Breast epithelium (tissue), 4 donors: ENCODE results near the gene FTO. TPM values are rescaled to one million over a fixed set of nuclear protein-coding genes. Genes with fewer than 3 reads are reported as not detected.

ENCODE experiments used
- DNase-seq, 2 donors: peaks; one replicate each; pipeline ENCODE4 v3.0.0-alpha.2; 2019; ENCODE audit warnings: low spot score in 2 of 2
- H3K27ac ChIP-seq, 2 donors: fragments of 200-600 bp; sonication (generic) in 1 of 2; one replicate each; pipeline ENCODE4 v1.5.1; 2016 to 2019; ENCODE audit warnings: mild to moderate bottlenecking in 1 of 2
- H3K27me3 ChIP-seq, 2 donors: fragments of 200-600 bp; sonication (generic) in 1 of 2; one replicate each; pipeline versions ENCODE4 v1.5.1 to v1.6.0; 2017 to 2019; ENCODE audit warnings: control low read depth in 1 of 2, mild to moderate bottlenecking in 1 of 2
- H3K36me3 ChIP-seq: fragments of 200-600 bp; one replicate; pipeline ENCODE4 v1.5.1; 2019
- H3K4me1 ChIP-seq, 2 donors: fragments of 200-600 bp; sonication (generic); one replicate each; pipeline ENCODE4 v1.5.1; 2016 to 2019; ENCODE audit warnings: control low read depth in 1 of 2
- H3K4me3 ChIP-seq, 3 donors: fragments of 200-600 bp; sonication (generic); 1 replicate in 2 of 3; 2 replicates in 1 of 3; pipeline ENCODE4 v1.5.1; 2016 to 2019; ENCODE audit warnings: mild to moderate bottlenecking in 3 of 3, moderate library complexity in 2 of 3
- H3K9me3 ChIP-seq, 2 donors: fragments of 200-600 bp; sonication (generic) in 1 of 2; one replicate each; pipeline ENCODE4 v1.5.1; 2016 to 2019; ENCODE audit warnings: control low read depth in 1 of 2
- CTCF ChIP-seq, 3 donors: fragments of 450-650 bp; IDR thresholded peaks; one replicate each; pipeline ENCODE4 v1.5.1; 2016 to 2017; ENCODE audit warnings: antibody characterized with exemption in 3 of 3, mild to moderate bottlenecking in 3 of 3, moderate library complexity in 3 of 3
- POLR2A ChIP-seq: fragments of 450-650 bp; IDR thresholded peaks from one replicate; pipeline ENCODE4 v1.6.1; 2016; ENCODE audit warnings: antibody characterized with exemption, mild to moderate bottlenecking, moderate library complexity
- POLR2AphosphoS5 ChIP-seq, 3 donors: sonication (generic); formaldehyde crosslinking; IDR thresholded peaks; one replicate each; pipeline ENCODE4 v1.6.1; 2017; ENCODE audit warnings: antibody characterized with exemption in 3 of 3
- intact Hi-C: fragments of 100-400 bp; cut with DNase I; formaldehyde crosslinking; loops from one replicate; pipeline ENCODE4 v1.15.1; 2023; ENCODE audit warnings: low total_unique reads
- total RNA-seq, 3 donors: library from RNA; depleted of rRNA; stranded (reverse); fragments of >200 nt; gene quantifications; one replicate each; pipeline ENCODE4 v1.1.0, GENCODE V29; 2016

Gene FTO
- total RNA-seq, 3 donors from 2014 or later: 109 to 193 (median 174) TPM

DNA sequence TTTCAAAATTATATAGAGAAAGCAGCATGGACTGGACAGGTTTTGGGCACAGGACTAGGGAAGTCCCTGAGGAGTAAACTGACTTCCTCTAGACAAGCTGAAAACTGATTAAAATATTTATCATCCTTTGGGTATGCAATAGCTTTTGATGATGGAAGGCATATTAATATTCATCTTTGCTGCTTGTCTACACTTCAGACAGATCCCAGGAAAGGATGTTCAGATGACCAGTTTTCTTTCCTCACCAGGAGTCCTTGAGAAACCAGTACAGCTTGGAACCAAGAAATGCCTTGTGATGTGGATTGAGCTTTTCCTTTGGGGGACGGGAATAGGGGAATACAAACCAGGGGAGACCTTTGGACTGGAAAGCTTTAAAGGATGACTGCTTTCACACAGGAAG lies 195.5 kb downstream of the FTO start:
- no peaks in the 10 kb centered on the region for H3K27me3 ChIP-seq
- peaks cover 3 to 8% of the 10 kb centered on the region in 2 donors for H3K4me1 ChIP-seq
- H3K27ac ChIP-seq: peak overlapping the region; percentile 56 to 61
- intact Hi-C loops: loop anchor here (10.0 kb wide), 1 partner anchor 385 kb away; the partner anchor contains the start of gene IRX3
- TF ChIP-seq POLR2AphosphoS5 (IDR thresholded peaks at IDR 0.05) (no peak), POLR2A (no peak), CTCF (IDR thresholded peaks at IDR 0.05) (no peak)
- H3K36me3 ChIP-seq: no peaks in the 10 kb centered on the region
- DNase-seq: no peak
- no peaks in the 10 kb centered on the region for H3K9me3 ChIP-seq
- H3K4me3 ChIP-seq: no peak overlapping the region

DNA sequence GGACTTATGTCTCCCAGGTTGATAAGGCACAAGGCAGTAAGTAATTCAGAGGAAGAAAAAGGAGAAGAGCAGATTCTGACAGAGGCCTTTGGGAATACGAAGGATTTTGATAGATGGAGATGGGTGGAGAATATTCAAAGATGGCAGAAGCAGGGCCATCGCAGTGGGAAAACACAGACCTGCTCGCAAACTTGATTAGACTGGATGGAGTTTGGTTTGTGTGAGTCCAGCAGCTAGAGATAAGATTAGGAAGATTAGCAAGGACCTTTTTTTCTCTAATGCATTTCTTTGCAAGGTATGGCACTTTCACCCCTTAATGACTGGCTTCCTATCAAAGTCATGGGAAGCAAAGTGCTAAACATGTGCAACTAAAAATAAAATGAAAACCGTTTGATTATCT lies 196.7 kb downstream of the FTO start:
- Histone ChIP-seq H3K27me3 (no peaks in the 10 kb centered on the region), H3K27ac (no peak overlapping the region), H3K36me3 (no peaks in the 10 kb centered on the region), H3K4me1 (peaks cover 3 to 8% of the 10 kb centered on the region in 2 donors), H3K9me3 (no peaks in the 10 kb centered on the region), H3K4me3 (no peak overlapping the region)
- no peak for TF ChIP-seq POLR2AphosphoS5 (IDR thresholded peaks at IDR 0.05)
- no peak for TF ChIP-seq POLR2A
- no peak for TF ChIP-seq CTCF (IDR thresholded peaks at IDR 0.05)
- intact Hi-C loops: no loop called here
- no peak for DNase-seq

DNA sequence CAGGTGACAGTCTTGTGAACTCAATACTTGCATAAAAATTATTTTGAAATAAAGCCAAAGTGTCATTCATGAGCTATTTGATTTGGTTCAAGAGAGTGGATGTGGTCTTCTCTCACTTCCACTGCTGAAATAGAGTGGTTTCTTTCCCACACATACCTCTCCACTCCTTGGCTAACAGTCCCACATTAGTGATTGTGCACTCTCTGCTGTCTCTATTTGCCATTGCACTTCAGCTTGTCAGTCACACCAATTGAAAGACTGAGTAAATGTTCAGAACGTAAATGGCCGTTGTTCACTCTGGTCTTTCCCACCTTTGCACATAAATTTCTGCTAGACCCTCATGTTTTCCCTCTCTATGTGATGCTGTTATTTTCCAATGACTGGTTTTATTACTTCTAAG lies 197.5 kb downstream of the FTO start:
- TF ChIP-seq CTCF (IDR thresholded peaks at IDR 0.05) (no peak), POLR2A (no peak), POLR2AphosphoS5 (IDR thresholded peaks at IDR 0.05) (no peak)
- Histone ChIP-seq H3K27ac (no peak overlapping the region), H3K36me3 (no peaks in the 10 kb centered on the region), H3K9me3 (no peaks in the 10 kb centered on the region), H3K4me3 (no peak overlapping the region), H3K27me3 (no peaks in the 10 kb centered on the region), H3K4me1 (peaks cover 3 to 8% of the 10 kb centered on the region in 2 donors)
- intact Hi-C loops: no loop called here
- no peak for DNase-seq

DNA sequence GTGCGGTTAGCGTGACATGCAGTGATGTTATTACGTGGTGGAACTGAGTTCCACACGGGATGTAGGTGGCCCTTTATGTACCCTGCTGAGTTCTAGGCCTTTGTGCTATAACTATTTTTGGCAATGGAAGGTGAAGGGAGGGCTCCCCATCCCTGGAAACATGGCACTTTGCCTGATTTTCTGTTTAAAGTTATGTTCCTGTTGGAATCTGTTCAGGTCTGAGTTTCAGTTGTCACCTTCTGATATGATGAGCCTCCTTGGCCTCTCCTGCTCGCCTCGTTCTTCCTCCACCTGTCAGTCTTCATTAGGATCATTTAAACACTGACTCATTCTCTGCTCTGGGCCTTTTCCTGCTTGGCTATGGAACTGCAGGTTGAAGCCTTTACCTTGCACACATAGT lies 200.6 kb downstream of the FTO start:
- peak overlapping the region in 1 of 2 donors; percentile 18 for H3K27ac ChIP-seq
- TF ChIP-seq POLR2A (no peak), POLR2AphosphoS5 (IDR thresholded peaks at IDR 0.05) (no peak), CTCF (IDR thresholded peaks at IDR 0.05) (no peak)
- H3K27me3 ChIP-seq: no peaks in the 10 kb centered on the region
- no peak for DNase-seq
- H3K4me3 ChIP-seq: no peak overlapping the region
- no peaks in the 10 kb centered on the region for H3K9me3 ChIP-seq
- no peaks in the 10 kb centered on the region for H3K36me3 ChIP-seq
- intact Hi-C loops: no loop called here
- no peaks in the 10 kb centered on the region for H3K4me1 ChIP-seq

- Histone ChIP-seq H3K4me3 (no peak overlapping the region), H3K4me1 (no peaks in the 10 kb centered on the region), H3K36me3 (no peaks in the 10 kb centered on the region), H3K9me3 (no peaks in the 10 kb centered on the region), H3K27ac (peak overlapping the region; percentile 18 to 49), H3K27me3 (no peaks in the 10 kb centered on the region)
- no peak for DNase-seq
- intact Hi-C loops: no loop called here
- TF ChIP-seq POLR2AphosphoS5 (IDR thresholded peaks at IDR 0.05) (no peak), POLR2A (no peak), CTCF (IDR thresholded peaks at IDR 0.05) (no peak)
Observed at GRCh38 chr16:53905028-53905427, 201.1 kb downstream of the FTO start.
